ENCODE results near the gene NDST4. TPM values are rescaled to one million over a fixed set of nuclear protein-coding genes. Genes with fewer than 3 reads are reported as not detected.

NDST4 gene
- total RNA-seq, 2 donors from 2014 or later: not detected

DNA sequence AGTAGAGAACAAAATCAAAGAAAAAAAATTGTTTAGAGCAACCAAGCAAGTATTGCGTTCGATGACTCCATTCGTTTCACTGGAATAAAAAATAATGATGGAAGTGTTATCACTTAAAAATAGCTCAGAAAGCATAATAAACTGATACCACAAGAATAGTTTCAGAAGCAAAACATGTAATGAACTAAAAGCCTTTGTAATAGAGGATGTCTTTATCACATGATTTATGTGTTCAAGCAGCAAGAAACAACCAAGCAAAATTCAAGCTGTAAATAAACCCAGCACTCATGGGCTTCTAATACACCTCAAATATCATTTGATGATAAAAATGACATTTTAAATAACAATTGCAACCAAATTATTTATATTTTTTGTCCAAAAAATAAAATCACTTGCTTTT lies 192.2 kb downstream of the NDST4 start:
- H3K4me3 Mint-ChIP-seq: no peak overlapping the region
- peaks cover 6% of the 10 kb centered on the region for H3K9me3 Mint-ChIP-seq
- DNase-seq (ENCODE audit: low spot score) (no peak), ATAC-seq (no peak)
- no peaks in the 10 kb centered on the region for H3K36me3 Mint-ChIP-seq
- H3K27me3 Mint-ChIP-seq: no peaks in the 10 kb centered on the region
- H3K4me1 Mint-ChIP-seq (ENCODE audit: low read depth in 2 of 2): no peaks in the 10 kb centered on the region
- H3K27ac Mint-ChIP-seq: no peak overlapping the region

DNA sequence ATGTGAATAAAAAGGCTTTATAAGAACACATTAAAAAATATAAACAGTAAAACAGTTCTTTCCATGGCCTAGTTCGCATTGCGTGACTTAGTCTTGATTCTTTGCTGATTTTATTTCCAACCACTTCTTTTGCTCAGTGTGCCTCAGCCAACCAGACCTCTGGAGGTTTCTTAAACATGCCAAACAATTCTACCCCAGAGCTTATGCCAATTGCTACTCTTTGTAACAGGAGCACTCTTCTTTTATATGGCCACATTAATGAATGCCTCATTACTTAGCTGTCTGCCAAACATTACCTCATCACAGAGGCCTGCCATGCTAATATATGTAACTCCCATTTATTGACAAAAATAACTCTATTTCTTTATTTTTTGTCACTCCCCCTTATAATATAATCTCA lies 202.3 kb downstream of the NDST4 start:
- ATAC-seq (no peak), DNase-seq (ENCODE audit: low spot score) (no peak)
- H3K27ac Mint-ChIP-seq: no peak overlapping the region
- H3K9me3 Mint-ChIP-seq: peaks cover 6% of the 10 kb centered on the region
- H3K4me3 Mint-ChIP-seq: no peak overlapping the region
- H3K27me3 Mint-ChIP-seq: no peaks in the 10 kb centered on the region
- H3K36me3 Mint-ChIP-seq: no peaks in the 10 kb centered on the region
- H3K4me1 Mint-ChIP-seq (ENCODE audit: low read depth in 2 of 2): no peaks in the 10 kb centered on the region

DNA sequence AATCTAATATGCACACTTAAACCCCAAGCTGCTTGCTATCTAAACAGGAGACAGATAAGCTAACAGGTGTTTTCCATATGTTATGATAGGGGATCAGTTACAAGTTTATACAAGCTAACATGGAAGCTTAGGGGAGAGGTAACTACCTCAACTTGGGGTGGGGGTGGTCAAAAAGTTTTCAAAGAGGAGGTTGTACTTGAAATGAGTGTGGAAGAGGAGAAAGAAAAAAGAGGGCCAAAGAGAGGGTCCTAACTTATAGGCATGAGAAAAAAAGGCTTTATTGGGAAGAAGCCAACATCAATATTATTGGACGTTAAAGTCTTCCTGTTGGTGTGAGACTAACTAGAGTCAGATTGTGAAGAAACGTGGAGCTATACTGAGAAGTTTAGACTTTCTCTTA lies 205.9 kb downstream of the NDST4 start:
- no peaks in the 10 kb centered on the region for H3K4me1 Mint-ChIP-seq (ENCODE audit: low read depth in 2 of 2)
- no peak for ATAC-seq
- H3K4me3 Mint-ChIP-seq: no peak overlapping the region
- H3K27ac Mint-ChIP-seq: no peak overlapping the region
- H3K27me3 Mint-ChIP-seq: no peaks in the 10 kb centered on the region
- peaks cover 9% of the 10 kb centered on the region for H3K9me3 Mint-ChIP-seq
- H3K36me3 Mint-ChIP-seq: no peaks in the 10 kb centered on the region
- no peak for DNase-seq (ENCODE audit: low spot score)

DNA sequence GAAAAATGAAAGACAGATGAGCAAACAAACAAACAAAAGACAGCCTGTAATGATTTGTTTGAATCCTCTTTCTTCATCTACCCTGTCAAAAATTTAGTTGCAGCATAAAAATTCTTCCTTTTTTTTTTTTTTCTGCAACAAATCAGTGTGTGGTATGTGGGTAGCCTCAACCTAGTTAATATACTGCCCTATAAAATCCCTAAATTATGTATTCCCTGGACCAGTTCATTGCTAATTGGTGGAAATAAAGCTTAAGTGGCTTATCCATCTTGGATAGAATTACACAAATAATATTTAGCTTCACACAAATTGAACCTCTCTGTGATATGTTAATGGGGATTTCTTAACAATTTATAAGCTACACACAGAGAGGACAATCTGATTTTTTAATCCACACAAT lies 208.4 kb downstream of the NDST4 start:
- H3K4me1 Mint-ChIP-seq (ENCODE audit: low read depth in 2 of 2): no peaks in the 10 kb centered on the region
- ATAC-seq (no peak), DNase-seq (ENCODE audit: low spot score) (no peak)
- H3K9me3 Mint-ChIP-seq: peaks cover 9% of the 10 kb centered on the region
- no peak overlapping the region for H3K4me3 Mint-ChIP-seq
- H3K36me3 Mint-ChIP-seq: no peaks in the 10 kb centered on the region
- no peaks in the 10 kb centered on the region for H3K27me3 Mint-ChIP-seq
- H3K27ac Mint-ChIP-seq: no peak overlapping the region

DNA sequence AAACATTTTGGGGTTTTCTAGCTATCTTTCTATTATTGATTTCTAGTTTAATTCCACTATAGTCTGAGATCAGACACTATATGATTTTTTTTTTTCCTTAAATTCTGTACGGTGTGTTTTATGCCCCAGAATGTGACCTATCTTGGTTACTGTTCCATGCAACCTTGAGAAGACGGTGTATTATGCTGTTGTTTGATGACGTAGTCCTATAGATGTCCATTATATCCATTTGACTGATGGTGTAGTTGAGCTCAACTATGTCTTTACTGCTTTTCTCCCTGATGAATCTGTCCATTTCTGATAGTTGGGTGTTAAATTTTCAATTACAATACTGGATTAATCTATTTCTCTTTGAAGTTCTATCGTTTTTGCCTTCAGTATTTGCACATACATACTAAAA lies 212.5 kb downstream of the NDST4 start:
- H3K27ac Mint-ChIP-seq: no peak overlapping the region
- ATAC-seq (no peak), DNase-seq (ENCODE audit: low spot score) (no peak)
- no peaks in the 10 kb centered on the region for H3K27me3 Mint-ChIP-seq
- no peak overlapping the region for H3K4me3 Mint-ChIP-seq
- H3K36me3 Mint-ChIP-seq: no peaks in the 10 kb centered on the region
- H3K9me3 Mint-ChIP-seq: peaks cover 5% of the 10 kb centered on the region
- H3K4me1 Mint-ChIP-seq (ENCODE audit: low read depth in 2 of 2): no peaks in the 10 kb centered on the region

DNA sequence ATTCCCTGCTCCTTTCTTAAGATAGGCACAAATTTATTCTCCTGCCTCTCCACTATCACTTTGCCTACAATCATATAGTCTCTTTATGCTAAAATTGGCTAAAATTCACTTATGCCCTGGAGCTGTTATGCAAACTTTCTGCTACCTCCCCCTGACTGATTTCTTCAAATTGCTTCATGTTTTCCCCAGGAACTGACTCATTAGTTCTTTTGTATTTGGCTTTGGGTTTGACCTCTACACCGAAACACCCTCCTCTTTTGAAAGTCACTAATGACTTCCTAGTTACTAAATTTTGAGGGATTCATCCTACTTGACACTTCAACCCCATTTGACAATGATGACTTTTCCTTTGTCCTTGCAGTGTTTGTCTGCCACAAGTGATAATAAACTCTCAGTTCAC lies 222.6 kb downstream of the NDST4 start:
- Mint-ChIP-seq H3K4me1 (ENCODE audit: low read depth in 2 of 2) (no peaks in the 10 kb centered on the region), H3K27me3 (no peaks in the 10 kb centered on the region), H3K9me3 (peaks cover 24% of the 10 kb centered on the region), H3K4me3 (no peak overlapping the region), H3K27ac (no peak overlapping the region), H3K36me3 (no peaks in the 10 kb centered on the region)
- DNase-seq (ENCODE audit: low spot score) (no peak), ATAC-seq (no peak)

DNA sequence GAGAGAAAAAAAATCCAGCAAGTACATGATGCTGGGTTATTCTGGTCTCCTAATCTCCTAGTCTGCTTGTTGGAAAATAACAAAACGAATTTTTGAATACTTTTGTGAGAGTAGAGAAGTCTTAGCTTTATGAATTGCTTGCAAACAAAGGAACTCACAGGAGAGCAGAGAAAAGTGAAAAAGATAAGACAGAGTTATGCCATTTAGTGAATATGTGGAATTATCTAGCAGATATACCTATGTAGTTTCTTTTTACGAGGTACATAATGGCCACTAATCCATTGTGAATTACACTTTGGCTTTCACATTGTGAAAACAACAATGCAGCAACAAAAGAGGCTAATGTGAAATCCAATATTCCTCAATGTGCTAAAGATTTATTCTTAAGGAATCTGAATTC lies 226.7 kb downstream of the NDST4 start:
- H3K36me3 Mint-ChIP-seq: no peaks in the 10 kb centered on the region
- DNase-seq (ENCODE audit: low spot score) (no peak), ATAC-seq (no peak)
- H3K27ac Mint-ChIP-seq: no peak overlapping the region
- H3K4me1 Mint-ChIP-seq (ENCODE audit: low read depth in 2 of 2): no peaks in the 10 kb centered on the region
- H3K27me3 Mint-ChIP-seq: no peaks in the 10 kb centered on the region
- H3K4me3 Mint-ChIP-seq: no peak overlapping the region
- H3K9me3 Mint-ChIP-seq: peaks cover 7% of the 10 kb centered on the region

DNA sequence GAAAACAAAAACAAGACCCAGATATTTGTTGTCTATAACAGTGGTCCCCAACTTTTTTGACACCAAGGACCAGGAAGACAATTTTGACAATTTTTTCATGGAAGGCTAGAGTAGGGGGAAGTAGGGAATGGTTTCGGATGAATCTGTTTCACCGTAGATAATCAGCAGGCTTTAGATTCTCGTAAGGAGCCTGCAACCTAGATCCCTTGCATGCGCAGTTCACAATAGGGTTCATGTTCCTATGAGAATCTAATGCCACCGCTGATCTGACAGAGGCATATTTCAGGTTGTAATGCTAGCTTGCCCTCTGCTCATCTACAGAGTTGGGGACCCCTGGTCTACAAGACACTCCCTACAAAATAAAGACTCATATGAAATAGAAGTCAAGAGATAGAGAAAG lies 229.8 kb downstream of the NDST4 start:
- Mint-ChIP-seq H3K36me3 (no peaks in the 10 kb centered on the region), H3K4me1 (ENCODE audit: low read depth in 2 of 2) (no peaks in the 10 kb centered on the region), H3K9me3 (peaks cover 10% of the 10 kb centered on the region), H3K4me3 (no peak overlapping the region), H3K27ac (no peak overlapping the region), H3K27me3 (no peaks in the 10 kb centered on the region)
- ATAC-seq (no peak), DNase-seq (ENCODE audit: low spot score) (no peak)

DNA sequence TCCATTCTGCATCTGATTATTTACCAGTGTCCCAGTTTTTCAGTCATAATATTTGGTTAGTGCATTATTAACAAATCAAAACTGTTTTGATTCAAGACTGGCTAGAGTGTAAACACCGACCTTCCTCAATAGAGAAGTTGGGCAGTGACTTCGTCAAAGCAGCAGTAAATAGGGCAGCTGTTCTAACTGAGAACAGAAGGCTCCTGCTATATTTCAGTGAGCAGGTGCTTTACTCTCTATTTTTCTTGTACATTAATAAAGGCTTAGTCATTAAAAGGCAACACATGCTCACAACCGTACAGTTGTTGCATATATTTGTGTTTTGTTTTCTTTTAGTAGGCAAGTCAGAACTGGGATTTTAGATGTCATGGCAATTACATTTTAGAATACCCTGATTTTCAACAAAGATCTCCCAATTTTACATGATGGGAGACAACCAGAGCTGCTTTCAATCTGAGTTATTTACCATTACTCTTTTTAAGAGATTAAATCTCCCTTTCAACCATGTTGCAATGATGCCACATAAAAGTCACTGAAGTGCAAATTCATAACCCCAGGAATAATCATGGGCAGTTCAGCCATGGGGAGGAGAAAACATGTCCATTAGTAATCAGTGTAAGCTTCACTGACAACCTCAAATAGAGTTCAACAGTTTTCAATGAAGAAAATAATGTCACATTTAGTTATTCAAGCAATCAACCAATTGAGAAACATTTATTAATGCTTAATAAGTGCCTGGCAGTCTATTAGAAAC lies 233.3 kb downstream of the NDST4 start:
- no peaks in the 10 kb centered on the region for H3K36me3 Mint-ChIP-seq
- H3K27me3 Mint-ChIP-seq: no peaks in the 10 kb centered on the region

DNA sequence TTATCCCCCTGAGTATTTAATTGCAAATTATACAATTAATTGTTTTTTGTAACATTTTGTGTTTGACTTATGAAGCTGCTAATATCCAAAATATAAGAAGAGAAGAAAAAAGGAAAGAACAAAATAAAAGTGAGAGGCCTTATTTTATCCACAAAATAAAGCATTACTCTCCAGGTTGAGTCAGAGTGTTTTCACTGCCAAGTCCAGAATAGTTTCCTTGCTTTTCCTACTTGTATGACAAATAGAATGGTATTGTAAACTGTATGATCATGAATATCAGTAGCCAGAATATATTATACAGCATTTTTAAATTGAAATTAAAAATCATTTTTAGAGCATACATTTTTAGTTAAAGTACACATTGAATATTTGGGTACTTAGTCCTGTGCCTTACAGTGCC lies 237.8 kb downstream of the NDST4 start:
- no peak overlapping the region for H3K27ac Mint-ChIP-seq
- no peaks in the 10 kb centered on the region for H3K36me3 Mint-ChIP-seq
- no peak overlapping the region for H3K4me3 Mint-ChIP-seq
- no peak for ATAC-seq
- DNase-seq (ENCODE audit: low spot score): no peak
- H3K27me3 Mint-ChIP-seq: no peaks in the 10 kb centered on the region
- H3K4me1 Mint-ChIP-seq (ENCODE audit: low read depth in 2 of 2): no peaks in the 10 kb centered on the region
- H3K9me3 Mint-ChIP-seq: peaks cover 1% of the 10 kb centered on the region

More for the DNA sequence above, 233.3 kb downstream of the NDST4 start:
- Mint-ChIP-seq H3K27ac (no peak overlapping the region), H3K4me3 (no peak overlapping the region), H3K9me3 (peaks cover 10% of the 10 kb centered on the region), H3K4me1 (ENCODE audit: low read depth in 2 of 2) (no peaks in the 10 kb centered on the region)
- no peak for ATAC-seq
- no peak for DNase-seq (ENCODE audit: low spot score)

DNA sequence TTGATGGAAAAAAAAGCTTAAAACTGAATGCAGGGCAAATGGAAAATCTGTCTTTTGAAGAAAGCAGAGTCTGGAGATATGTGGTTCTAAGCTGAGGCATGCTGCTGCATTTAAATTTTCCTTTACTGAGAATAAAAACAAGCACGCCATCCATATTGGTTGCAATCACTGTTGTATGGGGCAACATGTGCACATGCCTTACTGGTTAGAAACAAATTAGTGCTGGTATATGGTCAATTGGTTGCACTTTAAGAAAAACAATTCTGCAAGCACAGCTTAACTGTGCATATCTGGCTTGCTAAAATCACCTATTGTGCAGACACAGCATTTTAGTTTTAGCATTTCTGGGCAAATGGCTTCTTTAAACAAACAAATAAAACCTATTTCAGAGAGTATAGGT lies 239.1 kb downstream of the NDST4 start:
- Mint-ChIP-seq H3K27me3 (no peaks in the 10 kb centered on the region), H3K4me3 (no peak overlapping the region), H3K9me3 (no peaks in the 10 kb centered on the region), H3K36me3 (no peaks in the 10 kb centered on the region), H3K27ac (no peak overlapping the region), H3K4me1 (ENCODE audit: low read depth in 2 of 2) (no peaks in the 10 kb centered on the region)
- DNase-seq (ENCODE audit: low spot score): no peak
- no peak for ATAC-seq

DNA sequence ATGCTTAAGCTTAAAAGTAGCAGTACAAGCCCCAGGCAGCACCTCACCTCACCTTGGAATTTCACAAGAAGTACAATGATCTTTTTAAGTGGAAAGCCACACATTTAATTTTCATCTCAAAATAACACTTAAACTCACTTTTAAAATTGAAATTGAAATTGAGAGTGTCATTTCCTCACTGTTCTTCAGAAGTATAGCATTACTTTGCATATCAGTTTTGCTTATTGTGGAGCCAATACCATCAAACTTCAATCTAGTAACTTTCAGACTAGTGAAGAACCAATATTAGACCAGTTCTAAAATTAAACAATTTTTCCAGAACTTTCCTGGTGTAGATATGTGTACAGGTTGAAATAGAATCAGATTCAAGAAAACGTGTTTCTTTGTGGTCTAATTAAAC lies 242.4 kb downstream of the NDST4 start:
- H3K9me3 Mint-ChIP-seq: no peaks in the 10 kb centered on the region
- H3K4me1 Mint-ChIP-seq (ENCODE audit: low read depth in 2 of 2): no peaks in the 10 kb centered on the region
- H3K36me3 Mint-ChIP-seq: no peaks in the 10 kb centered on the region
- no peak overlapping the region for H3K27ac Mint-ChIP-seq
- H3K4me3 Mint-ChIP-seq: no peak overlapping the region
- no peak for ATAC-seq
- DNase-seq (ENCODE audit: low spot score): no peak
- no peaks in the 10 kb centered on the region for H3K27me3 Mint-ChIP-seq

DNA sequence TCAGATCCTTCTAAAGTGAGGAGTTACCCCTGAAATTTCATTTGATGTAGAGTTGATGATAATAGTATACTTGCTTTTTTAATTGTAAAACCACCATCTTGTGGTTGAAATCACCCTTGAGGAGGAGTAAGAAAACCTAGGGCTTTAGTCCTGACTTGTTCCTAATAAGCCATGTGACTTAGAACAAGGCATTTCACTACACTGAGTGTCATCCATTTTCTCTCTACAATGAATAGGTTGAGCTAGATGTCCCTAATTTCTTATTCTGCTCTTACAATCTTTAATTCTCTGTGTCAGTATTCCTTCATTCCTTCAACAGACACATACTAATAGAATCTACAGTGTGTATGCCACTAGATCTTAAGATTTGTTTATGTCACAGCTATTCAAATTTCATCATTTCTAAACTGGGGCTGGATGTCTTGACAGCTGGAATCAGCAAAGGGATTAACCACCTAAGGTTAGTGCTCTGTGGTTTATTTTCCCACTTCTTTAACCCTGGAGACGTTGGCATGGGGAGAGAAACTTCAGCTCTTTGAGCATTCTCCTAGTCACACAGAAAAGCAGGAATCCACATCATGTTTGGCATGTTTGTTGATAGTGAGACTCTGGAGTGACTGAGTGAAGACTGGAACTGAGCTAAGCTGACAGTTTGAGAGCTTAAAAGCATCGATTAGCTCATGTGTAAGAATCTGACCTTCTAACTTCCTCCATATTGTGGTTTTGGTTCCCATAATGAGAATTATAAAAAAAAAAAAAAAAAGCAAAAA lies 246.3 kb downstream of the NDST4 start:
- H3K9me3 Mint-ChIP-seq: no peaks in the 10 kb centered on the region
- no peak overlapping the region for H3K4me3 Mint-ChIP-seq
- no peak overlapping the region for H3K27ac Mint-ChIP-seq
- ATAC-seq: no peak
- H3K36me3 Mint-ChIP-seq: no peaks in the 10 kb centered on the region
- no peak for DNase-seq (ENCODE audit: low spot score)
- H3K4me1 Mint-ChIP-seq (ENCODE audit: low read depth in 2 of 2): no peaks in the 10 kb centered on the region
- no peaks in the 10 kb centered on the region for H3K27me3 Mint-ChIP-seq

DNA sequence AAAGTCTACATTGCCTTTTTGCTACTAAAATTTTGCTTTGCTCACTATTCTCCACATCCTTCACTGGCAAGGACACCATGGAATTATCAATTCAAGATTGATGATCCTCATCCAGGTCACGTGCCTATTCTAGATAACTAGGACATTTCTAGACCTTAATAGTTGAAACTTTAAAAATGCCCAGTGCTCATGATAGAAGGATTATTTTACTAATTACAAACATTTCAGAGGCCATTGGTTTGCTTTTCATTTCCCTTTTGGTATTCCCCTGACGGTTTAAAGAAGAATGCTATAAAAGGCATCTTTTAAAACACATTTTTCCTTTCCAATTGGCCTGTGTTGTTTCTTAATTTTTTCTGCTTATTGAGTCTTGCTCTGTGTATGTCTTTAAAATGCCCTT lies 249.4 kb downstream of the NDST4 start:
- Mint-ChIP-seq H3K9me3 (no peaks in the 10 kb centered on the region), H3K27me3 (no peaks in the 10 kb centered on the region), H3K27ac (no peak overlapping the region), H3K4me3 (no peak overlapping the region), H3K4me1 (ENCODE audit: low read depth in 2 of 2) (no peaks in the 10 kb centered on the region), H3K36me3 (no peaks in the 10 kb centered on the region)
- ATAC-seq: no peak
- DNase-seq (ENCODE audit: low spot score): no peak

Data from natural killer cell treated with Interleukin-12 subunit alpha and Interleukin-12 subunit beta and Interleukin-15 and Interleukin-18, amount 100 ng/mL, for 72 hours (primary cell).